H1 (cell line): ENCODE results near the gene RASSF4. TPM values are rescaled to one million over a fixed set of nuclear protein-coding genes. Genes with fewer than 3 reads are reported as not detected.

Experiments used
- CTCF ChIP-seq, 3 experiments: IDR thresholded peaks; 1 replicate in 2 of 3; 2 replicates in 1 of 3; pipeline versions ENCODE4 v1.5.1 to v1.6.1; 2011; ENCODE audit warnings: low read length in 3 of 3, mild to moderate bottlenecking in 3 of 3, inconsistent platforms in 2 of 3, low read depth in 1 of 3, moderate library complexity in 1 of 3; ENCODE audit not compliant: insufficient read depth in 1 of 3; ENCODE audit errors: control extremely low read depth in 1 of 3
- HDAC2 ChIP-seq, 2 experiments: fragments of 300-600 bp in 1 of 2; sonication (generic) in 1 of 2; IDR thresholded peaks; 2 replicates each; pipeline ENCODE4 v1.6.1; 2011 to 2012; ENCODE audit warnings: low read depth in 2 of 2, low read length in 2 of 2, mild to moderate bottlenecking in 2 of 2, moderate library complexity in 2 of 2, borderline replicate concordance in 1 of 2, inconsistent platforms in 1 of 2
- JUN ChIP-seq: IDR thresholded peaks from 2 replicates; pipeline ENCODE4 v1.6.1; 2011; ENCODE audit warnings: low read depth, mild to moderate bottlenecking, improper control_type of control experiment, low read length
- SP2 ChIP-seq: IDR thresholded peaks from 2 replicates; pipeline ENCODE4 v1.6.1; 2012; ENCODE audit warnings: mild to moderate bottlenecking, low read length, inconsistent platforms
- polyA plus RNA-seq, 7 experiments: library from polyadenylated mRNA; depleted of rRNA in 3 of 7; stranded (reverse) in 5 of 7; unstranded in 2 of 7; fragments of >200 nt in 5 of 7; fragments of 200-250 nt in 2 of 7; gene quantifications; 1 replicate in 5 of 7; 2 replicates in 1 of 7; 4 replicates in 1 of 7; pipeline versions ENCODE4 v1.2.1 to v1.2.3, GENCODE V29; 2011 to 2013; ENCODE audit warnings: missing spikeins in 2 of 7, mixed read lengths in 2 of 7
- total RNA-seq: library from RNA; stranded (reverse); fragmentation: NEBNext Ultra II Directional; extraction: Animal tissue kit (Norgen Biotek cat#: 25700); gene quantifications from 2 replicates; pipeline ENCODE4 v1.2.1, GENCODE V29; 2021

The RASSF4 gene
- total and polyA plus RNA-seq, 2 of the 8 experiments (the other 6 are each of a cell fraction or from before 2014, with no cell fraction given) = 14.3 to 14.5 TPM

GRCh38 chr10:45005284-45005683 lies 45.7 kb downstream of the RASSF4 start (continued):
- TF ChIP-seq CTCF (IDR thresholded peaks at IDR 0.05; ENCODE audit: control extremely low read depth in 1 of 3, insufficient read depth in 1 of 3, low read depth in 1 of 3, low read length in 3 of 3) = no peak
- no peak for TF ChIP-seq HDAC2 (IDR thresholded peaks at IDR 0.05; ENCODE audit: borderline replicate concordance in 1 of 2, low read depth in 2 of 2, low read length in 2 of 2)
- no peak for TF ChIP-seq JUN
- no peak for TF ChIP-seq SP2
